KOPT-K1 (cell line): ENCODE data around the gene BPIFA3.
"Not testable (repeated sequence)": the region's sequence is repeated elsewhere in the genome, so short reads cannot be mapped to it uniquely, and the experiment has no call there.

Experiments used
- H3K27ac ChIP-seq: fragments of 200-600 bp; sonication (generic); 2 replicates; pipeline ENCODE4 v1.5.1; 2016; ENCODE audit warnings: antibody characterized with exemption, mild to moderate bottlenecking, low read depth, low read length; ENCODE audit not compliant: poor library complexity, severe bottlenecking
- H3K36me3 ChIP-seq: fragments of 200-600 bp; sonication (generic); 2 replicates; pipeline ENCODE4 v1.5.1; 2017; ENCODE audit warnings: antibody characterized with exemption, mild to moderate bottlenecking, low read length, moderate library complexity; ENCODE audit not compliant: insufficient read depth
- H3K9me3 ChIP-seq: fragments of 200-600 bp; sonication (generic); 2 replicates; pipeline ENCODE4 v1.5.1; 2017; ENCODE audit warnings: antibody characterized with exemption, low read length, mild to moderate bottlenecking; ENCODE audit not compliant: insufficient read depth, poor library complexity, severe bottlenecking

Gene BPIFA3

DNA sequence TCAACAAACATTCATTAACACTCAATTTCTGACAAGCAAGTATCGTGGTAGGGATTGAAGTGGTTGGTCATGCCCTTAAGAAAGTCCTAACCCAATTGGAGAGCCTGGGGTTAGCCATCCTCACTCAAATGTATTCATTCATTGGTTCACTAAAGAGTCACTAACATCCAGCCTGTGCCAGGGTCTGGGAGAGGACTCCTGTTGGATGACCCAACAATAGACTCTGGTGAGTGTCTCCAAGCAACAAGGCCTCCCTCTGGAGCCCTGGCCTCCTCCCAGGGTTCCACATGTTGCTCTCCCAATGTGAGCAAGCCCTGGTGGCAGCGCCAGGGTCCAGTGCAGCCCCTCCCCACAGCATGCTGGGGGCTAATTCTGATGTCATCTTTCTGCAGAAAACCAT lies at the start of gene BPIFA3:
Gene BPIFA3 (plus strand): TSS at position 301 of the 400 bp plus-strand sequence. CDS start 185 bp downstream, outside the sequence.
- no peaks in the 10 kb centered on the region for H3K9me3 ChIP-seq
- H3K27ac ChIP-seq: no peak within 1 kb of the TSS
- H3K36me3 ChIP-seq: no peaks in the 10 kb centered on the region

DNA sequence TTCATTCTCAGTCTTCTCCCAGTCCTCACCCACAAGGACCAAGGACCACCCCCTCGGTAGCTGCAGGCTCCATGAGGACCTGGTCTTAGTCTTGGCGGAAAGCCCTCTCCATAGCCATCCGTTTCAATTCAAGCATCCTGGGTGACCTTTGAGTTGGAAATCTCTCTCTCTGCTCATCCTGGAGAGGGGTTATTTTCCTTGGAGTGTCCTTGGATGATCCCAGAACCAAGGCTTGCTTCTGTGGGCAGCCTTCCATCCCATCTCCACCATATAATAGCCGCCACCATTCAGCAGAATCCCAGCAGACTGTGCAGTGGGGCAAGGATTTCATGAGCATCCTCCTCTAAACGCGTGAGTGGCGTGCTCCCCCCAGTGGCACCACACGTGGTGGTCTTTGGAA lies 49.3 kb upstream of the BPIFA3 start, which contains the start of gene BPIFA2:
Gene BPIFA2 (plus strand): TSS at position 301 of the 400 bp plus-strand sequence. CDS start 987 bp downstream, outside the sequence.
- Histone ChIP-seq H3K36me3 (no peaks in the 10 kb centered on the region), H3K9me3 (peaks cover 12% of the 10 kb centered on the region), H3K27ac (no peak within 1 kb of the TSS)

DNA sequence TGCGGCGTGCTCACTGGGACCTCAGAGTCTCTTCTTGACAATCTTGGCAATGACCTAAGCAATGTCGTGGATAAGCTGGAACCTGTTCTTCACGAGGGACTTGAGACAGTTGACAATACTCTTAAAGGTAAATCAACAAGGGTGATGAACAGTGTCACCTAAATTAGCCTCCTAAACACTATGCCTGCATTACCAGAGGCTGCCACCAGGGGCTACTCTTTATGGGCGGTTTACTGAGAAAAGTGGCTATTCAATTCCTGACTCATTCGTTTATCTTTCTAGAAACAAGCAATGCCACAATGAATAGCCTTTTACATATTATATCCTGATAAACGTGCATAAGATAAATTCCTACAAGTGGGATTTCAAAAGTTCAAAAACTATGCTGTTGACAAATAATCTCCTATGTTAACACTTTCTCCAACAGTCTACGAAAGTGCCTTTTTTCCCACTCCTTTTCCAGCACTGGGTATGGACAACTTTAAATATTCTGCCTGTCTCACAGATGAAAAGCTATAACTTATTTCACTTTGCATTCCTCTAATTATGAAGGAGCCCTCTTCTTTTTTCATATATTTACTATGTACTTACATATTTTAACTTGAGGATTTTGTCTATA lies 47.9 kb upstream of the BPIFA3 start:
- peaks cover 12% of the 10 kb centered on the region for H3K9me3 ChIP-seq
- H3K36me3 ChIP-seq: no peaks in the 10 kb centered on the region
- no peak overlapping the region for H3K27ac ChIP-seq

- H3K36me3 ChIP-seq: no peaks in the 10 kb centered on the region
- no peak overlapping the region for H3K27ac ChIP-seq
- H3K9me3 ChIP-seq: peaks cover 12% of the 10 kb centered on the region
Observed at GRCh38 chr20:33172781-33173180, 44.4 kb upstream of the BPIFA3 start.

DNA sequence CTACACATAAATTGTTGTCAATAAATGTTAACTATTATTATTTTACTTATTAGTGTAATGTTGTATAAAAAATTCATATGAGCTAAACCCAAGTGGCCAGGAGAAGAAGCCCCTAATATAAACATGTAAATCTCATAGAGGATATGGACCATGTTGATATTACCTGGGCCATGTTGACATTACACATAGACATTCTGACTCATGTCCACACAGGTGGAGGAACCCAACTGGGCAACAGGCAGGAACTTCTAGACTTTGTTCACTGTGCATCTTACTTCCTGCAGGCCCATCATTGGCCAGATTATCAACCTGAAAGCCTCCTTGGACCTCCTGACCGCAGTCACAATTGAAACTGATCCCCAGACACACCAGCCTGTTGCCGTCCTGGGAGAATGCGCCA lies 42.0 kb upstream of the BPIFA3 start:
- Histone ChIP-seq H3K27ac (no peak overlapping the region), H3K36me3 (no peaks in the 10 kb centered on the region), H3K9me3 (no peaks in the 10 kb centered on the region)

GRCh38 chr20:33176101-33176500 lies 41.1 kb upstream of the BPIFA3 start:
- Histone ChIP-seq H3K9me3 (no peaks in the 10 kb centered on the region), H3K27ac (no peak overlapping the region), H3K36me3 (no peaks in the 10 kb centered on the region)

GRCh38 chr20:33177866-33178265 lies 39.3 kb upstream of the BPIFA3 start:
- Histone ChIP-seq H3K27ac (no peak overlapping the region), H3K9me3 (no peaks in the 10 kb centered on the region), H3K36me3 (no peaks in the 10 kb centered on the region)

- Histone ChIP-seq H3K9me3 (peaks cover 7% of the 10 kb centered on the region), H3K36me3 (no peaks in the 10 kb centered on the region), H3K27ac (no peak overlapping the region)
Observed at GRCh38 chr20:33178726-33179125, 38.4 kb upstream of the BPIFA3 start.

GRCh38 chr20:33180169-33180568 lies 37.0 kb upstream of the BPIFA3 start:
- Histone ChIP-seq H3K9me3 (peaks cover 7% of the 10 kb centered on the region), H3K27ac (no peak overlapping the region), H3K36me3 (no peaks in the 10 kb centered on the region)

DNA sequence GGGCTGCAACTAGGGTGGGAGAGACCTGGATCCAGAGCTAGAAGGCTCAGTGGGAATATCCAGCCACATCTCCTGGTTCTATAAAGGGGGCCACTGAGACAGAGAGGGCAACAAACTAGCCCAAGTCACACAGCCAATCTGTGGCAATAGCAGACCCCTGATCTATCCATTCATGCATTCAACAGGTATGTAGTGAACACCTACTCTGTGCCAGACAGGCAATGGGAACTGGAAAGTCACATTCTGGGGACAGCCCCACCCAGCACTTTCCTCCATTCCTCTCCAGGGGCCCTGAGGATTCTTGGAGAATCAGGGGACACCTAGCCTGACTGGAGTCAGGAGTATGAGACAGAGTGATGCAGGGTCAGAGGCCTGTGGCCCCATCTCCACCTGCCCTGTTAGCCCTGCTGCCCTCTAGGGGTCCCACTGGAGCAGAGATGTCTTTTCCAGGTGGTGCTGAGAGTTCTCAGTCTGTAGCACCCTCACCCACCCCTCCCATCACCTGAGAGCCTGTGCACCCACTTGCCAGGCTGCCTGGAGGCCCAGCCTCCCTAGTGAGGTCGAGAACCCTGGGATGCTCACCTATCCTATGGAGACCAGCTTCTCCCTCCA lies 35.6 kb upstream of the BPIFA3 start:
- H3K9me3 ChIP-seq: peaks cover 7% of the 10 kb centered on the region

GRCh38 chr20:33183312-33183711 lies 33.8 kb upstream of the BPIFA3 start:
- H3K27ac ChIP-seq: no peak overlapping the region
- H3K9me3 ChIP-seq: peaks cover 7% of the 10 kb centered on the region
- no peaks in the 10 kb centered on the region for H3K36me3 ChIP-seq

More for the DNA sequence above, 35.6 kb upstream of the BPIFA3 start:
- Histone ChIP-seq H3K36me3 (no peaks in the 10 kb centered on the region), H3K27ac (no peak overlapping the region)

DNA sequence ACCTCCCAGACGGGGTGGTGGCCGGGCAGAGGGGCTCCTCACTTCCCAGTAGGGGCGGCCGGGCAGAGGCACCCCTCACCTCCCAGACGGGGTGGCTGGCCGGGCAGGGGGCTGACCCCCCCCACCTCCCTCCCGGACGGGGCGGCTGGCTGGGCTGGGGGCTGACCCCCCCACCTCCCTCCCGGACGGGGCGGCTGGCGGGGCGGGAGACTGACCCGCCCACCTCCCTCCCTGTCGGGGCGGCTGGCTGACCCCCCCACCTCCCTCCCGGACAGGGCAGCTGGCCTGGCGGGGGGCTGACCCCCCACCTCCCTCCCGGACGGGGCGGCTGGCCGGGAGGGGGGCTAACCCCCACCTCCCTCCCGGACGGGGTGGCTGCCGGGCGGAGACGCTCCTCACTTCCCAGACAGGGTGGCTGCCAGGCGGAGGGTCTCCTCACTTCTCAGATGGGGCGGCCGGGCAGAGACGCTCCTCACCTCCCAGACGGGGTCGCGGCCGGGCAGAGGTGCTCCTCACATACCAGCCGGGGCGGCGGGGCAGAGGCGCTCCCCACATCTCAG lies 32.0 kb upstream of the BPIFA3 start:
- H3K36me3 ChIP-seq, H3K27ac ChIP-seq, H3K9me3 ChIP-seq: not testable (repeated sequence)

DNA sequence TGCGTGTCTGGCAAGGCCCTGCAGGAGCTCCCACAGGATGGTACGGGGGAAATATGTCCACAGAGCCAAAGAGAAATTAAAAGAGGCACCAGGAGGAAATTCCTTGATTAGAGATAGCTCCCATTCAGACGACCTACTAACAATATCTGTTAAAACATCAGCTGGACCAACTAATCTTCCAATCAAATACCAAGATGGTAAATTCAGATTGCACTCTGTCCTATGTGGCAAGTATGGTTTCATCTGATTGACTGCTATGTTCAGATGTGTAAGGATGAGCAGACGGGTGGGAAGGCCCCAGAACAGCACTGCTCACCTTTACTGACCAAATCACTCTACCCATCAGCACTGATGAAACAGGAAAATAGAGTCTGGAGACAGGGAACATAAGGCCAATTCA lies 29.7 kb upstream of the BPIFA3 start:
- Histone ChIP-seq H3K36me3 (no peaks in the 10 kb centered on the region), H3K27ac (no peak overlapping the region), H3K9me3 (peaks cover 7% of the 10 kb centered on the region)

- no peak overlapping the region for H3K27ac ChIP-seq
Observed at GRCh38 chr20:33188421-33188820, 28.7 kb upstream of the BPIFA3 start.

GRCh38 chr20:33191484-33191883 lies 25.7 kb upstream of the BPIFA3 start:
- H3K36me3 ChIP-seq: no peaks in the 10 kb centered on the region
- no peaks in the 10 kb centered on the region for H3K9me3 ChIP-seq
- H3K27ac ChIP-seq: no peak overlapping the region

More at GRCh38 chr20:33188421-33188820, 28.7 kb upstream of the BPIFA3 start:
- Histone ChIP-seq H3K9me3 (peaks cover 3% of the 10 kb centered on the region), H3K36me3 (no peaks in the 10 kb centered on the region)

GRCh38 chr20:33191955-33192354 lies 25.2 kb upstream of the BPIFA3 start:
- H3K9me3 ChIP-seq: no peaks in the 10 kb centered on the region

More at GRCh38 chr20:33191955-33192354, 25.2 kb upstream of the BPIFA3 start:
- Histone ChIP-seq H3K27ac (no peak overlapping the region), H3K36me3 (no peaks in the 10 kb centered on the region)
